Activated T-cell treated with anti-CD3 and anti-CD28 coated beads, Interleukin-2, amount 50 U/mL, for 72 hours (primary cell): ENCODE measurements around the gene MS4A6E. TPM values are rescaled to one million over a fixed set of nuclear protein-coding genes. Genes with fewer than 3 reads are reported as not detected.

Experiments
- ATAC-seq, 2 donors: fragments of 150-1000 bp; cut with Tn5 transposase; replicated peaks in 1 of 2; 2 replicates each; pipeline ENCODE4 v1.10.0; 2021; ENCODE audit warnings: moderate library complexity in 2 of 2, mild to moderate bottlenecking in 1 of 2
- DNase-seq, 2 donors: peaks; one replicate each; pipeline ENCODE4 v3.0.0; 2021 to 2022; ENCODE audit warnings: mixed read lengths in 1 of 2
- H3K27ac Mint-ChIP-seq: one replicate; pipeline ENCODE4 v1.8.0; 2022; ENCODE audit warnings: mild to moderate bottlenecking, moderate library complexity, mixed read lengths
- H3K27me3 Mint-ChIP-seq: one replicate; pipeline ENCODE4 v1.8.0; 2022; ENCODE audit warnings: low read depth, mixed read lengths
- H3K36me3 Mint-ChIP-seq, 2 donors: one replicate each; pipeline ENCODE4 v1.8.0; 2022; ENCODE audit warnings: mixed read lengths in 2 of 2, mild to moderate bottlenecking in 1 of 2; ENCODE audit not compliant: insufficient read depth in 2 of 2
- H3K4me1 Mint-ChIP-seq: one replicate; pipeline ENCODE4 v1.8.0; 2022; ENCODE audit warnings: low read depth, mixed read lengths
- H3K4me3 Mint-ChIP-seq, 2 donors: one replicate each; pipeline ENCODE4 v1.8.0; 2022; ENCODE audit warnings: mild to moderate bottlenecking in 2 of 2, mixed read lengths in 2 of 2, moderate library complexity in 2 of 2
- H3K9me3 Mint-ChIP-seq, 2 donors: one replicate each; pipeline ENCODE4 v1.8.0; 2022; ENCODE audit warnings: mixed read lengths in 2 of 2
- total RNA-seq, 2 donors: library from RNA; stranded (reverse); gene quantifications; one replicate each; pipeline ENCODE4 v1.2.3, GENCODE V29; 2022

Gene MS4A6E
- total RNA-seq, 2 donors from 2014 or later, result not detected

DNA sequence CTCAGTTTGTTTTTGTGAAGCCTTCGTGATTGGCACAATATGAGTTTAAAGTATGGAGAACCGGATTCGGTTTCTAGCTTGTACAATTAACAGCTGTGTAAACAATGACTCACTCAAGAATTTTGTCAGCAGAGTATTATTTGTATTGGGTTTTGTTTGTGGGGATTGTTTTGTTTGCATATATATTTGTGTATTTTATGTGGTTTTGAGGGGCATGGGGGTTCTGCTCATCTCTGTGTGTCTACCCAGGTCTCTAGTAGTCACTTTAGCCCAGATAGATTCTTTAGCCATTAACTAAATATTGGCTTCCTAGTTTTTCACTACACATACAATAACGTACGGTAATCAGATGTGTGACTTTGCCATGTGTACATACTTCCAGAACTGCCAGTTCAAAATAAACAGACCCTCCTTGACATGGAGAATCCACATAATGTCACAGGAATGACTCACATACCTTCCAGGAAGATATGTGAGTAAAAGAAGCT is 43.8 kb downstream of the MS4A6E start:
- ATAC-seq, result no peak
- DNase-seq, result no peak
- no peak overlapping the region for H3K27ac Mint-ChIP-seq
- H3K27me3 Mint-ChIP-seq, result peaks cover 36% of the 10 kb centered on the region
- no peak overlapping the region for H3K4me3 Mint-ChIP-seq
- H3K36me3 Mint-ChIP-seq, result no peaks in the 10 kb centered on the region
- peaks cover 5% of the 10 kb centered on the region for H3K4me1 Mint-ChIP-seq
- no peaks in the 10 kb centered on the region for H3K9me3 Mint-ChIP-seq

- H3K27me3 Mint-ChIP-seq, result peaks cover 37% of the 10 kb centered on the region
- DNase-seq, result no peak
- no peaks in the 10 kb centered on the region for H3K36me3 Mint-ChIP-seq
- no peaks in the 10 kb centered on the region for H3K9me3 Mint-ChIP-seq
- H3K4me1 Mint-ChIP-seq, result peaks cover 5% of the 10 kb centered on the region
- no peak for ATAC-seq
- H3K4me3 Mint-ChIP-seq, result no peak overlapping the region
- no peak overlapping the region for H3K27ac Mint-ChIP-seq
These were observed 44.3 kb downstream of the MS4A6E start for GRCh38 chr11:60371386-60371785.

- ATAC-seq (no peak), DNase-seq (no peak)
- no peak overlapping the region for H3K27ac Mint-ChIP-seq
- H3K9me3 Mint-ChIP-seq, result no peaks in the 10 kb centered on the region
- H3K4me3 Mint-ChIP-seq, result no peak overlapping the region
- no peaks in the 10 kb centered on the region for H3K36me3 Mint-ChIP-seq
- H3K4me1 Mint-ChIP-seq, result peaks cover 2% of the 10 kb centered on the region
- peaks cover 42% of the 10 kb centered on the region for H3K27me3 Mint-ChIP-seq
These were observed 44.8 kb downstream of the MS4A6E start for GRCh38 chr11:60371854-60372253.

- ATAC-seq (no peak), DNase-seq (no peak)
- no peaks in the 10 kb centered on the region for H3K36me3 Mint-ChIP-seq
These were observed 45.7 kb downstream of the MS4A6E start for GRCh38 chr11:60372767-60373166.

GRCh38 chr11:60375316-60375715 is 48.3 kb downstream of the MS4A6E start:
- Mint-ChIP-seq H3K4me1 (no peaks in the 10 kb centered on the region), H3K27me3 (peaks cover 37% of the 10 kb centered on the region), H3K9me3 (no peaks in the 10 kb centered on the region), H3K36me3 (no peaks in the 10 kb centered on the region), H3K4me3 (no peak overlapping the region), H3K27ac (no peak overlapping the region)
- DNase-seq, result no peak
- ATAC-seq, result no peak

More at GRCh38 chr11:60372767-60373166, 45.7 kb downstream of the MS4A6E start:
- Mint-ChIP-seq H3K27me3 (peaks cover 43% of the 10 kb centered on the region), H3K4me1 (no peaks in the 10 kb centered on the region), H3K27ac (no peak overlapping the region), H3K9me3 (no peaks in the 10 kb centered on the region), H3K4me3 (no peak overlapping the region)

DNA sequence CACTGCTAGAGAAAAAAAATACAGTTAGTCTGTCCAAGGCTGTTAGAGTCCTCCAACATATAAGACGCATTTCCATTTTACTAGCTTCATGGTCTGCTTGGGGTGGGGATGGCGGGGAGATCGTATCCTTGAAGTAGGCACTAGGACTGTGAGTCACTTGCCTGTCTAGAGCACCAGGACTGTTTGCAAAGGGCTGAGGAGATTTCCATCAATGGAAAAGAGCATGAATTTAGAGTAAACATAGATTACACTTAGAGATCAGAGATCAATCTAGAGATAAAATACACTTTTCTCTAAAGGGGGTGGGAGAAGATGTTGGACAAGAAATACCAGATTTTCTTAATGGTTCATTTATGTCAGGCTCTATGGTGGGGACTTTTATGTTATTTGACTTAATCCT is 49.5 kb downstream of the MS4A6E start:
- no peaks in the 10 kb centered on the region for H3K4me1 Mint-ChIP-seq
- no peak overlapping the region for H3K4me3 Mint-ChIP-seq
- no peak overlapping the region for H3K27ac Mint-ChIP-seq
- DNase-seq (no peak), ATAC-seq (no peak)
- no peaks in the 10 kb centered on the region for H3K9me3 Mint-ChIP-seq
- H3K27me3 Mint-ChIP-seq, result peaks cover 44% of the 10 kb centered on the region
- no peaks in the 10 kb centered on the region for H3K36me3 Mint-ChIP-seq

GRCh38 chr11:60377401-60378136 is 50.5 kb downstream of the MS4A6E start:
- no peak overlapping the region for H3K4me3 Mint-ChIP-seq
- DNase-seq, result no peak
- ATAC-seq, result no peak
- H3K27ac Mint-ChIP-seq, result no peak overlapping the region
- no peaks in the 10 kb centered on the region for H3K9me3 Mint-ChIP-seq
- no peaks in the 10 kb centered on the region for H3K4me1 Mint-ChIP-seq
- H3K36me3 Mint-ChIP-seq, result no peaks in the 10 kb centered on the region
- H3K27me3 Mint-ChIP-seq, result peaks cover 36% of the 10 kb centered on the region

- Mint-ChIP-seq H3K27me3 (peaks cover 36% of the 10 kb centered on the region), H3K9me3 (no peaks in the 10 kb centered on the region), H3K4me3 (no peak within 1 kb of the TSS), H3K36me3 (no peaks in the 10 kb centered on the region), H3K4me1 (no peaks in the 10 kb centered on the region), H3K27ac (no peak within 1 kb of the TSS)
- no peak for DNase-seq
- no peak for ATAC-seq
These were observed 51.3 kb downstream of the MS4A6E start, which contains the start of gene MS4A7 for GRCh38 chr11:60378354-60378753. MS4A7 (plus strand) TSS chr11:60378532; CDS start chr11:60383142, 4,610 bp downstream.

GRCh38 chr11:60389279-60389910 is 62.3 kb downstream of the MS4A6E start:
- H3K36me3 Mint-ChIP-seq, result no peaks in the 10 kb centered on the region
- ATAC-seq, result no peak
- H3K4me3 Mint-ChIP-seq, result no peak overlapping the region
- no peak overlapping the region for H3K27ac Mint-ChIP-seq
- H3K27me3 Mint-ChIP-seq, result no peaks in the 10 kb centered on the region
- DNase-seq, result no peak
- H3K9me3 Mint-ChIP-seq, result no peaks in the 10 kb centered on the region
- H3K4me1 Mint-ChIP-seq, result no peaks in the 10 kb centered on the region

DNA sequence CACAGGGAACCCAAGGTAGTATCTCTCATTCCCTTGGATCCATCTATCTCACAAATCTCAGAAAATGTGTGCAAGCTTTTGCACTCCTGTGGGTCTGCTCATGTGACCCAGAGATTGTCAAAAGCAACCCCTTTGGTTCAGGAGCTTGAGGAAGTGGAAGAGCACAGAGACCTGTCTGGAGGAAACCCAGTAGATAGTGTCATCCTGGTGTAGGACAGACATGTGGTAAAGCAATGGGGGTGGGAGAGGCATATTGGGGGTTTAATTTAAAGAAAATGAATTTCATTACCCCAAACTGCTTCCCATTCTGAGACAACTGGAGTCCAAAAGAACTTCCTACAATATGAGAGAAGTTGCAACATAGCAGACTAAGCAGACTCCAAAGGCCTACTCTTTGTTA is 63.4 kb downstream of the MS4A6E start:
- no peaks in the 10 kb centered on the region for H3K36me3 Mint-ChIP-seq
- no peak overlapping the region for H3K4me3 Mint-ChIP-seq
- H3K4me1 Mint-ChIP-seq, result no peaks in the 10 kb centered on the region
- H3K27ac Mint-ChIP-seq, result no peak overlapping the region
- no peak for DNase-seq
- H3K9me3 Mint-ChIP-seq, result no peaks in the 10 kb centered on the region
- no peak for ATAC-seq
- no peaks in the 10 kb centered on the region for H3K27me3 Mint-ChIP-seq

Other genes with a start within 250 kb of the MS4A6E start
- gene MS4A2, start 238.6 kb upstream of the MS4A6E start, total RNA-seq, result not detected
- not detected for gene MS4A6A, start 144.2 kb upstream of the MS4A6E start, total RNA-seq
- gene MS4A4E, start 84.1 kb upstream of the MS4A6E start, total RNA-seq, result not detected
- not detected for gene MS4A4A, start 46.6 kb upstream of the MS4A6E start, total RNA-seq
- not detected for gene MS4A7, start 51.3 kb downstream of the MS4A6E start, total RNA-seq
- not detected for gene MS4A14, start 69.2 kb downstream of the MS4A6E start, total RNA-seq
- gene MS4A5, start 102.3 kb downstream of the MS4A6E start, total RNA-seq, result not detected
- 1 to 10 TPM; 1.6 TPM for gene MS4A1, start 128.6 kb downstream of the MS4A6E start, total RNA-seq
- gene MS4A12, start 165.5 kb downstream of the MS4A6E start, total RNA-seq, result not detected
- not detected for gene MS4A13, start 188.1 kb downstream of the MS4A6E start, total RNA-seq